AG09309 (cell line): ENCODE results near the gene TCF25.

Experiments used
- DNase-seq: peaks from one replicate; pipeline ENCODE4 v3.0.0-alpha.2; 2010; ENCODE audit warnings: low read depth
- H3K4me3 ChIP-seq: 2 replicates; pipeline ENCODE4 v1.5.1; 2011; ENCODE audit warnings: mild to moderate bottlenecking, low read depth, low read length, moderate library complexity; ENCODE audit not compliant: control insufficient read depth
- TF ChIP-seq, protein P1 (sequence below): IDR thresholded peaks from 2 replicates; pipeline ENCODE4 v1.5.1; 2011; ENCODE audit warnings: mild to moderate bottlenecking, low read depth, low read length, inconsistent platforms; ENCODE audit not compliant: insufficient read depth, control insufficient read depth; ENCODE audit errors: missing control alignments

Gene TCF25

DNA sequence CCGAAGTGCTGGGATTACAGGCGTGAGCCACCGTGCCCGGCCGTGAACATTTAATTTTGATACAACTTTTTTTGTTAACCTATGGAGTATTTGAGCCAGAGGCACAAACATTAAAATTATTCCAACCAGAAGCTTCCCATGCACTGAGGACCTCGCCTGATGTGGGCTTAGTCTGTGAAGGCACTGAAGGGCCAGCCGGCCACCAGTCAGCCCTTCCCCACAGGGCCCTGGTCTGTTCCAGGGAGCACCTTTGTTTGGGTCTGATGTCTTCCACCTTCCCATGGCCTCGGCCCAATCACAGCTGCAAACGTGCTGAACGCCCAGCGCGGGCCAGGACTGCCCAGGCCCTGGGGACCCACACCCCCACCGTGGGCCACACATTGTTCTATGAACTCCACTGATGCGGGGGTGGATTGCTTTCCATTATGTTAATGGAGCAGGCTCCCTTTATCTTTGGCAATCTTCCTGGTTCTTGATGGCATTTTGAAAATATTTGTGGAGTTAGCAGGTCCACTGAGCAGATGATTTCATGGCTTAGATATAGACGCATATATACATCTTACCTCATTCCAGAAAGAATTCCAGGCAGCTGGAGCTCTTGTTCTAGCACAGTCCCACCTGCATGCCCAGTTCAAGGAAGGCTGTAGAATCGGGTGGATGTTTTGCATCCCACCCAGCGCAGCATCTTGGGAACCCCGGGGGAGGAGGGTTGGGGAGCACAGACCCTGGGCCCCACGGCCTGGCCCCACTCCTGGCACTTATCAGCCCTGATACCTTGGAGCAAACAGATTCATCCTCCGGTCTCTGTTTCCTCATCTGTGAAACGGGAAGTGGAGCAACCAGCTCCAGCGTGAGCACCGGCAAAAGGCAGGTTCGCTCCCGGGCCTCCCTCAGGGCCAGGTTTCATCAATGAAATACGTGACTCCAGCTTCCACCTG, 30.7 kb upstream of the TCF25 start:
- TF ChIP-seq, protein P1, sequence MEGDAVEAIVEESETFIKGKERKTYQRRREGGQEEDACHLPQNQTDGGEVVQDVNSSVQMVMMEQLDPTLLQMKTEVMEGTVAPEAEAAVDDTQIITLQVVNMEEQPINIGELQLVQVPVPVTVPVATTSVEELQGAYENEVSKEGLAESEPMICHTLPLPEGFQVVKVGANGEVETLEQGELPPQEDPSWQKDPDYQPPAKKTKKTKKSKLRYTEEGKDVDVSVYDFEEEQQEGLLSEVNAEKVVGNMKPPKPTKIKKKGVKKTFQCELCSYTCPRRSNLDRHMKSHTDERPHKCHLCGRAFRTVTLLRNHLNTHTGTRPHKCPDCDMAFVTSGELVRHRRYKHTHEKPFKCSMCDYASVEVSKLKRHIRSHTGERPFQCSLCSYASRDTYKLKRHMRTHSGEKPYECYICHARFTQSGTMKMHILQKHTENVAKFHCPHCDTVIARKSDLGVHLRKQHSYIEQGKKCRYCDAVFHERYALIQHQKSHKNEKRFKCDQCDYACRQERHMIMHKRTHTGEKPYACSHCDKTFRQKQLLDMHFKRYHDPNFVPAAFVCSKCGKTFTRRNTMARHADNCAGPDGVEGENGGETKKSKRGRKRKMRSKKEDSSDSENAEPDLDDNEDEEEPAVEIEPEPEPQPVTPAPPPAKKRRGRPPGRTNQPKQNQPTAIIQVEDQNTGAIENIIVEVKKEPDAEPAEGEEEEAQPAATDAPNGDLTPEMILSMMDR = no peak
- no peak overlapping the region for H3K4me3 ChIP-seq
- DNase-seq = no peak

DNA sequence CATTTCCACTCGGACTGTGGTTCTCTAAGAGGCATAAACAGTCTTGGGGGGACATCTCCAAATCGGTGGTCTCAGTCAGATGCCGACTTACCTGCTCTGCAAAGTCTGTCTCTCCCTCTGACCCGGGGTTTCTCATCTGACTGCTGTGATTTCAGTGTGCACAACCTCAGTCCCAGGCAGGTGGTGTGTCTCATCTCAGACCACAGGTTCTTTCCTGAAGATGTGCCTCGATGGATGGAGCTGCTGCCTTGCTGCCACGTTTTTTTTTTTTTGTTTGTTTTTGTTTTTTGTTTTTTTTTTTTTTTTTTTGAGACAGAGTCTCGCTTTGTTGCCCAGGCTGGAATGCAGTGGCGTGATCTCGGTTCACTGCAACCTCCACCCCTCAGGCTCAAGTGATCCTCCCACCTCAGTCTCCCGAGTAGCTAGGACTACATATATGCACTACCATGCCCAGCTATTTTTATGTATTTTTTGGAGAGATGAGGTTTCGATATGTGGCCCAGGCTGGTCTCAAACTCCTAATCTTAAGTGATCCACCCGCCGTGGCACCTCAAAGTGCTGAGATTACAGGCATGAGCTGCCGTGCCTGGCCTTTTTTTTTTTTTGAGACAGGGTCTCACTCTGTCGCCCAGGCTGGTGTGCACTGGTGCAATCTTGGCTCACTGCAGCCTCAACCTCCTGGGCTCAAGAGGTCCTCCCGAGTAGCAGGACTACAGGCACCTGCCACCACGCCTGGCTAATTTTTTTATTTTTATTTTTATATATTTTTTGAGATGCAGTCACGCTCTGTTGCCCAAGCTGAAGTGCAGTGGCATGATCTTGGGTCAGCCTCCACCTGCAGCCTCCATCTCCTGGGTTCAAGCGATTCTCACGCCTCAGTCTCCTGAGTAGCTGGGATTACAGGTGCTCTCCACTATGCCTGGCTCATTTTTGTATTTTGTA, 29.7 kb upstream of the TCF25 start:
- TF ChIP-seq, protein P1 = no peak
- DNase-seq = no peak
- no peak overlapping the region for H3K4me3 ChIP-seq

DNA sequence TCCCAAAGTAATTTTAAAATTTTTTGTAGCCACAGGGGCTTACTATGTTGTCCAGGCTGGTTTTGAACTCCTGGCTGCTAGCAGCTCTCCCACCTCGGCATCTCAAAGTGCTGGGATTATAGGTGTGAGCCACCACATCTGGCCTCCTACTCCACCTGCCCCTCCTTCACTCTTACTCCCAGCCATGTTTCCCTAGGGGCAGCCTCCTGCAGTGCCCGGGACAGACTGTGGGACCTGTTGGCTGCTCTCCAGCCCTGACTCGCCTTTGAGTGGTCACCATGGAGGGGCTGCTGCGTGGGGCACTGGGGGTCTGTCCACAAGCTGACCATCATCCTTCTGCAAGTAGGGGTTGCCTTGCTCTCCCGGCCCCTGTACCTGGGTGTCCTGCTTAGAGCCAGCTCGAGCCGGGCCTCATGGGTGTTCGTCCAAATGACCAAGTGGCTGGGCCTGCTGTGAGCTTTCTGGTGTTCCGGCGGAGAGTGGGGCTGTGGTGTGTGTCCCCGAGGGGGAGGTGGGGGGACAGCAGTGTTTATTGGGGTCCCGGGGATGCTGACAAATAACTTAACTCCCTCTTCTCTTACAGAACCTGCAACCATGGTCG, 28.6 kb upstream of the TCF25 start:
- no peak for DNase-seq
- TF ChIP-seq, protein P1 = no peak
- H3K4me3 ChIP-seq = no peak overlapping the region

DNA sequence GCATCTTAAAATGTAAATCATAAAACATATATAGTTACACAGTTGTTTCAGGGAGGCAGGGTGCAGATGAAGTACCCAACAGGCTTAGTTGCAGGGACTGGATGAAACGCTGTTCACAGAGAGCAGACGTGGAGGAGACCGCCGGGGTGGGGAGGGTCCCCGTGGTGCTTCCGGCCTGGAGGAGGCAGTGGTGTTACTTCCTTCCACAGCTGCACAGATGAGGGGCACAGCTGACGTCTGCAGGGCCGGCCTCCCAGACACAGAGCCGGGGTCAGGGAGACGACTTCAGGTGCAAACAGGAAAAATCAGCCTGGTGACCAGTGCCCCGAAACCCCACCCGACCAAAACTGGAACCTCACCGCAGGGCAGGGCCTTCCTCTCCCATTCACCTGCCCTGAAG, 28.0 kb upstream of the TCF25 start:
- TF ChIP-seq, protein P1 = no peak
- DNase-seq = no peak
- no peak overlapping the region for H3K4me3 ChIP-seq

DNA sequence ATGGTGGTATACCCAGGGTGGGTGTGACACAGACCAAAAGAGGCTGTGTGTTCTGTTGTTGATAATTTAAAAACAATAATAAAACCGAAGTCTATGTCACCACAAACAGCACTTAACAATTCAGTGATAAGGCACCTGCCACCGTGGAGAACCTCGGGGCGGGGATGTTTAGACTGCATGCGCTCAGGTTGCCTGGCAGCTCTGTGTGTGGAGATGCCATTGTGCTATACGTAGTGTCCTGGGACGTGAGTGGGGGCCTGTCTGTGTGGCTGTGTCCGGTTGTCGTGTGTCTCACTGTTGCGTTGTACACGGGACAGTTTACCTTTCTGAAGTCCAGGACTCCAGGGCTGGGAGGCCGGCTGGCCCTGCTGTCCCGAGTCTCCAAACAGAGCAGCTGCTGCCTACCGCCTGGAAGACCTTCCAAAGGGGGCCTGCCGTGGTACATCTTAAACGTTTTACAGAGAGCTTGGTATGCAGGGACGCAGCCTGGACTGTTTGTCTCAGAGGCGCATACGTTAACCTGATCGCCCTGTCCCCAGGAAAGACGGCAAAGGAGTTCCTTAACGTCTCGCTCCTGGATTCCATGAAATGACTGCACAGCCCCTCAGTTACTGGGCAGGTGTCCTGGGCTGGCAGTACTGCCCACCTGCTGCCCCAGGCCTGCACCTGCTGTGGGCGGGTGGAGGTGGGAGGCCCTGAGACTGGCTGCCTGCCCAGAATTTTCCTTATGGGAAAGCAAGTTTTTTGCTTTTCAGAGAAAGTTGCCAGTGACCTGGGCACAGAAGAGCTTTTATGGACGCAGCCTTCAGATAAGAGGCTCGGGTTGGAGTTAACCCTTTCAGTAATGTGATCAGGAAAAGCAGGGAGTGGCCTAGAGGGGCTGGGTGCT, 26.1 kb upstream of the TCF25 start:
- TF ChIP-seq, protein P1 = no peak
- H3K4me3 ChIP-seq = no peak overlapping the region
- no peak for DNase-seq

DNA sequence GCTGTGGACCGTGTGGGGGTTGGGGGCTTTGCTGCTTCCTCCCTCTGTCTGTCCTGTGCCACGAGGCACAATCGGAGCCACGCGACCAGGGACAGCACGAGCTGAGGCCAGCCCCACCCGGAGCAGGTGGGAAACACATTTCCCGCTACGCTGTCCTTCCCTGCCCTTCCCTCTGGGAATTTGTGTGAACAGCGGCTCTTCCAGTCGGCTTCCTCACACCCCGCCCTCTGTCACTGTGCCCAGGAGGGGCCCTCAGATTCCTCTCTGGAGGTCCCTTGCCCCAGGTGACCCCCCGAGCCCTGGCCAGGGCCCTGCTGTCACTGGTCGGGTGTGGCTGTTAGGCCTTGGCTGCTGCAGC, 25.5 kb upstream of the TCF25 start:
- TF ChIP-seq, protein P1 = no peak

More for the DNA sequence above, 25.5 kb upstream of the TCF25 start:
- DNase-seq = no peak
- no peak overlapping the region for H3K4me3 ChIP-seq
